NT2/D1 (cell line): Measurements from ENCODE around the gene UGT1A6.

Source experiments
- DNase-seq: peaks from one replicate; pipeline ENCODE4 v3.0.0-alpha.2; 2011; ENCODE audit warnings: low read depth, low spot score
- H3K27me3 ChIP-seq: 2 replicates; pipeline ENCODE4 v1.6.0; 2011; ENCODE audit warnings: mild to moderate bottlenecking; ENCODE audit not compliant: insufficient read length, insufficient read depth
- H3K36me3 ChIP-seq: 2 replicates; pipeline ENCODE4 v1.6.1; 2011; ENCODE audit warnings: mild to moderate bottlenecking, low read length, mixed read lengths; ENCODE audit not compliant: insufficient read depth, insufficient read length
- H3K4me1 ChIP-seq: 2 replicates; pipeline ENCODE4 v1.5.1; 2011; ENCODE audit not compliant: insufficient read depth, insufficient read length
- H3K4me3 ChIP-seq: 2 replicates; pipeline ENCODE4 v1.5.1; 2011; ENCODE audit warnings: low read depth; ENCODE audit not compliant: insufficient read length
- H3K9ac ChIP-seq: 2 replicates; pipeline ENCODE4 v1.6.0; 2011; ENCODE audit warnings: low read depth; ENCODE audit not compliant: insufficient read length
- H3K9me3 ChIP-seq: 2 replicates; pipeline ENCODE4 v1.5.1; 2011; ENCODE audit warnings: mild to moderate bottlenecking, low read length; ENCODE audit not compliant: insufficient read depth
- SUZ12 ChIP-seq: IDR thresholded peaks from 2 replicates; pipeline ENCODE4 v1.6.1; 2011; ENCODE audit not compliant: insufficient read length, insufficient read depth; ENCODE audit errors: extremely low read depth
- YY1 ChIP-seq: IDR thresholded peaks from 2 replicates; pipeline ENCODE4 v1.6.1; 2011; ENCODE audit not compliant: insufficient read length, insufficient read depth
- ZNF274 ChIP-seq: IDR thresholded peaks from 2 replicates; pipeline ENCODE4 v1.6.1; 2011; ENCODE audit warnings: mild to moderate bottlenecking, low read depth, low read length

UGT1A6 gene

DNA sequence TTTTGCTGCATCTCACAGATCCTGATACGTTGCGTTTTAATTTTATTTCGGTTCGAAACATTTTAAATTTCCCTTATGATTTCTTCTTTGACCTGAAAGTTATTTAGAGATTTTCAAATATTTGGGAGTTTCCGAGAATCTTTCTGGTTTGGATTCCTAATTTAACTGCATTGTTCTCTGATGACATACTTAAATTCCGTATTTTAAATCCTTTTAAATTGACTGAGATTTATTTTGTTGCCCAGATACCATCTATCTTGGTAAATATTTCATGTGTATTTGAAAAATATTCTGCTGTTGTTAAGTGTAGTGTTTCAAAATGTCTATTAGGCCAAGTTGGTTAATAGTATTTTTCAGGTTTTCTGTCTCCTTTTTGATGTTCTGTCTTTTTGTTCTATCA, 123.2 kb downstream of the UGT1A6 start:
- no peaks in the 10 kb centered on the region for H3K4me1 ChIP-seq
- peaks cover 2% of the 10 kb centered on the region for H3K27me3 ChIP-seq
- H3K9ac ChIP-seq, result no peak overlapping the region
- no peak overlapping the region for H3K4me3 ChIP-seq
- no peaks in the 10 kb centered on the region for H3K9me3 ChIP-seq
- H3K36me3 ChIP-seq, result no peaks in the 10 kb centered on the region
- no peak for DNase-seq
- no peak for TF ChIP-seq YY1
- TF ChIP-seq SUZ12, result no peak
- TF ChIP-seq ZNF274, result no peak

GRCh38 chr2:233816334-233816733, 123.6 kb downstream of the UGT1A6 start:
- Histone ChIP-seq H3K4me3 (no peak overlapping the region), H3K36me3 (no peaks in the 10 kb centered on the region), H3K9me3 (no peaks in the 10 kb centered on the region), H3K27me3 (peaks cover 2% of the 10 kb centered on the region), H3K4me1 (no peaks in the 10 kb centered on the region), H3K9ac (no peak overlapping the region)
- no peak for TF ChIP-seq YY1
- TF ChIP-seq ZNF274, result no peak
- TF ChIP-seq SUZ12, result no peak
- DNase-seq, result no peak

DNA sequence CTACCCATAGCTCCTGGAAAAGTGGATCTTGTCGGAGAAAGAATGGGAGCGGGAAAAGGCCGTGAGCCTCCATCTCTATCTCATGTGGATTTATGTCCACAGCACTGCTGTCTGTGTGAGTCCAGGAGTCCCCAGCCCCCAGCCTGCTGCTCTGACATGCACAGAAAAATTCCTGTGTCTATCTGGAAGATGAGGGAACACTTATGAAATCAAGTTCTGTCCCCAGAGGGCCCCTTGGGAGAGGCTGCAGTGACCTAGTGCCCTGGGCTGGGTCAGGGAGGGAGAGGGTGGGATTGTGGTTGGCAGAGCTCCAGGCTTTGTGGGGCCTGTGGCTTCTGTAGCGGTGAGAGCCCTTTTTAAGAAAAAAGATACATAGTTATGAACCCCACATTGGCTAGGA, 124.1 kb downstream of the UGT1A6 start:
- Histone ChIP-seq H3K4me3 (no peak overlapping the region), H3K9ac (no peak overlapping the region), H3K36me3 (no peaks in the 10 kb centered on the region), H3K4me1 (no peaks in the 10 kb centered on the region), H3K27me3 (peaks cover 2% of the 10 kb centered on the region), H3K9me3 (no peaks in the 10 kb centered on the region)
- TF ChIP-seq ZNF274, result no peak
- no peak for TF ChIP-seq YY1
- no peak for TF ChIP-seq SUZ12
- DNase-seq, result no peak

DNA sequence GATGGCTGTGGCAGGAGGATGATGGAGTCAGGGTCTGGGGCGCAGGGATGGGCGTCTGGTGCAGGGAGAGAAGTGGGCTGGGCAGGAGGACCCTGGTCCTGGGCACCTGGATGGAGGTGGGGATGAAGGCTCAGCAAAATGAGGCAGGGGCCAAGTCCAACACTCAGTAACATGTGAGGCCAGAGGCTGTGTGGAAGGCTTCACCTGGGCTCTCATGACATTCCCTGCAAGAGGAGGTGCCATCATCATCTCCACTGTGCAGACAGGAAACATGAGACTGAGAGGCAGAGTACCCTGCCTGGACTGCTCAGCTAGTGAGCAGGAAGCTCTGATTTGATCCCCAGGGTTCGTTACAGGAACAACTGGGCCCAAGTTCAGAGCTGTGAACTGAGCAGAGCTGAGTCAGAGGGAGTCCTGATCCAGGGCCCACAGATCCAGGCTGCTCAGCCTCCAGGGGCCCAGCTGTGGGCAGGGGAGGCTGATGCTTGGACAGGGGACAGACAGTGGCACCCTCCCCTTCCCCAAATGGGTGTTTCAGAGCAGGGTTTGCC, 124.7 kb downstream of the UGT1A6 start:
- Histone ChIP-seq H3K4me3 (no peak overlapping the region), H3K9ac (no peak overlapping the region), H3K27me3 (peaks cover 2% of the 10 kb centered on the region), H3K9me3 (no peaks in the 10 kb centered on the region), H3K4me1 (peaks cover 1% of the 10 kb centered on the region), H3K36me3 (no peaks in the 10 kb centered on the region)
- DNase-seq, result no peak
- no peak for TF ChIP-seq YY1
- TF ChIP-seq SUZ12, result no peak
- no peak for TF ChIP-seq ZNF274

- Histone ChIP-seq H3K9me3 (no peaks in the 10 kb centered on the region), H3K9ac (no peak overlapping the region), H3K4me1 (peaks cover 7% of the 10 kb centered on the region), H3K27me3 (peaks cover 2% of the 10 kb centered on the region), H3K36me3 (no peaks in the 10 kb centered on the region), H3K4me3 (no peak overlapping the region)
- no peak for DNase-seq
- no peak for TF ChIP-seq ZNF274
- TF ChIP-seq YY1, result no peak
- TF ChIP-seq SUZ12, result no peak
Observed at GRCh38 chr2:233817995-233818638, 125.4 kb downstream of the UGT1A6 start.

GRCh38 chr2:233818639-233819621, 126.2 kb downstream of the UGT1A6 start:
- Histone ChIP-seq H3K36me3 (no peaks in the 10 kb centered on the region), H3K9me3 (no peaks in the 10 kb centered on the region), H3K4me1 (peaks cover 7% of the 10 kb centered on the region), H3K9ac (no peak overlapping the region), H3K27me3 (peaks cover 2% of the 10 kb centered on the region), H3K4me3 (no peak overlapping the region)
- TF ChIP-seq ZNF274, result no peak
- no peak for DNase-seq

DNA sequence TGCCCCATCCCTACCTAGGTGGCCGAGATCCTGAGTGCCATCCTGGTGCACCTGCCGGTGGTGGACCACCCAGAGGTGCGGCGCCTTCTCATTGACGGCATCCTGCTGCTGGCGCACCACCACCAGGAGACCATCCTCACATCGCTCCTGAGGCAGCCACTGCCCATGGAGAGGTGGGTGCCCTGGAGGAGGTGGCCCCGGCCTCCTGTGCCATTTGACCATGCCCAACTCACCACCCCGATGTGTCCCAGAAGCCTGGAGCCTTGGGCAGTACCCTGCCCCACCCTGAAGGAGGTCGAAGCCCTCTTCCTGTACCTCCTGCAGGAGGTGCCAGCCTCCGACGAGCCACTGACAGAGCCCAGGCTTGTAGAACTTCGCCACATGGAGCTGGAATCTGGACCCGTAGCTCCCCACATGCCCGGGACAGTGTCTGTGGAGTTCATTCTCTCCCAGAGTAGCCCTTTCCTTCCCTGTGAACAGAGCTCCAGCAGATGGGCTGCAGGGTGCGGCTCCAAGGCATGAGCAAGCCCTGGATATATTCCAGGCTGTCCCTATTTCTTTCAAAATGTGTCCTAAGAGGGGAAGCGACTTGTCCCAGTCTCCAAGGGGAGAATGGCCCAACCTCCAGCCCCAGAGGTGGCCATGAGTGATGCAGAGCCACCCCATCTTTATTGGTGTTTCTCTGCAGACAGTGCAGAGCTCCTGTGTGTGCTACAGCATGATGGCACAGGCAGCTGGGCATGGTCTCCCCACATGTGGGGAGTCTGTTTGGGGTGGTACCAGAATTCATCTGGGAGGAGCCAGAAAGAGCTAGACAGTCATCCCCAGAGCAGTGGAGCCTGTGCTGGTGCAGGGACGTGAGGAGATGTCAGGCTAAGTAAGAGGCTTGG, 127.4 kb downstream of the UGT1A6 start:
- no peak overlapping the region for H3K4me3 ChIP-seq
- TF ChIP-seq ZNF274 (no peak), SUZ12 (no peak), YY1 (no peak)
- no peaks in the 10 kb centered on the region for H3K36me3 ChIP-seq
- H3K9ac ChIP-seq, result no peak overlapping the region
- no peaks in the 10 kb centered on the region for H3K9me3 ChIP-seq
- H3K4me1 ChIP-seq, result peaks cover 7% of the 10 kb centered on the region
- no peak for DNase-seq
- peaks cover 2% of the 10 kb centered on the region for H3K27me3 ChIP-seq
